GM23338 (cell line): ENCODE measurements around the gene PXMP2. TPM values are rescaled to one million over a fixed set of nuclear protein-coding genes. Genes with fewer than 3 reads are reported as not detected.

Experiments used
- ATAC-seq: fragments of 200-7000 bp; cut with Tn5 transposase; 3 replicates; pipeline ENCODE4 v1.9.1; 2020
- DNase-seq: peaks from one replicate; pipeline ENCODE4 v3.0.0-alpha.2; 2015; ENCODE audit warnings: low spot score
- H2AFZ ChIP-seq: fragments of 200-600 bp; sonication (generic); 2 replicates; pipeline ENCODE4 v1.8.0; 2016; ENCODE audit warnings: antibody characterized with exemption, mild to moderate bottlenecking, moderate library complexity
- H3F3A ChIP-seq: fragments of 200-600 bp; sonication (generic); replicated peaks from 2 replicates; pipeline ENCODE4 v1.8.0; 2017; ENCODE audit warnings: antibody characterized with exemption, mixed run types, low read depth
- H3K27ac ChIP-seq: fragments of 200-600 bp; sonication (generic); 2 replicates; pipeline ENCODE4 v1.6.1; 2016; ENCODE audit warnings: low read depth
- H3K27me3 ChIP-seq: fragments of 200-600 bp; sonication (generic); 2 replicates; pipeline ENCODE4 v1.8.0; 2016; ENCODE audit warnings: mild to moderate bottlenecking, mixed run types, moderate library complexity; ENCODE audit not compliant: insufficient read depth
- H3K36me3 ChIP-seq: fragments of 200-600 bp; sonication (generic); 2 replicates; pipeline ENCODE4 v1.8.0; 2016; ENCODE audit warnings: mild to moderate bottlenecking; ENCODE audit not compliant: insufficient read depth
- H3K4me1 ChIP-seq: fragments of 200-600 bp; sonication (generic); 2 replicates; pipeline ENCODE4 v1.8.0; 2016; ENCODE audit warnings: mild to moderate bottlenecking, moderate library complexity; ENCODE audit not compliant: insufficient read depth
- H3K4me2 ChIP-seq: fragments of 200-600 bp; sonication (generic); 2 replicates; pipeline ENCODE4 v1.7.1; 2017; ENCODE audit warnings: mixed run types
- H3K4me3 ChIP-seq: fragments of 200-600 bp; sonication (generic); 2 replicates; pipeline ENCODE4 v1.6.1; 2016; ENCODE audit warnings: mixed run types
- H3K79me2 ChIP-seq: fragments of 200-600 bp; sonication (generic); replicated peaks from 2 replicates; pipeline ENCODE4 v1.8.0; 2017; ENCODE audit warnings: mild to moderate bottlenecking; ENCODE audit not compliant: insufficient read depth
- H3K9me2 ChIP-seq: fragments of 200-600 bp; sonication (generic); 2 replicates; pipeline ENCODE4 v1.8.0; 2017; ENCODE audit not compliant: insufficient read depth
- H4K20me1 ChIP-seq: fragments of 200-600 bp; sonication (generic); replicated peaks from 2 replicates; pipeline ENCODE4 v1.8.0; 2017; ENCODE audit warnings: mild to moderate bottlenecking; ENCODE audit not compliant: insufficient read depth
- H3K27ac Mint-ChIP-seq: 2 replicates; pipeline ENCODE4 v1.8.0; 2020; ENCODE audit warnings: inconsistent platforms, mild to moderate bottlenecking, moderate library complexity, mixed read lengths
- H3K27me3 Mint-ChIP-seq: 3 replicates; pipeline ENCODE4 v1.8.0; 2022; ENCODE audit warnings: low read depth, mild to moderate bottlenecking, moderate library complexity, mixed read lengths, inconsistent platforms; ENCODE audit not compliant: insufficient read depth, poor library complexity
- H3K36me3 Mint-ChIP-seq: 3 replicates; pipeline ENCODE4 v1.8.0; 2021; ENCODE audit warnings: low read depth, mild to moderate bottlenecking, inconsistent platforms, moderate library complexity, mixed read lengths
- H3K4me1 Mint-ChIP-seq: 3 replicates; pipeline ENCODE4 v1.8.0; 2020; ENCODE audit warnings: mild to moderate bottlenecking, inconsistent platforms, mixed read lengths
- H3K4me3 Mint-ChIP-seq: 3 replicates; pipeline ENCODE4 v1.8.0; 2021; ENCODE audit warnings: moderate library complexity, mild to moderate bottlenecking, inconsistent platforms, mixed read lengths
- H3K9me3 Mint-ChIP-seq: 3 replicates; pipeline ENCODE4 v1.8.0; 2020; ENCODE audit warnings: moderate library complexity, mild to moderate bottlenecking, inconsistent platforms, mixed read lengths
- CREB1 ChIP-seq: fragments of 250-450 bp; sonication (Bioruptor Pico); IDR thresholded peaks from 2 replicates; pipeline ENCODE4 v1.5.0; 2020; ENCODE audit warnings: low read depth, mild to moderate bottlenecking, moderate library complexity
- CTCF ChIP-seq, 2 experiments: fragments of 200-600 bp in 1 of 2; sonication (generic) in 1 of 2; conservative IDR thresholded peaks; 2 replicates each; pipeline versions ENCODE4 v1.5.1 to v1.6.1; 2016 to 2017; ENCODE audit warnings: antibody characterized with exemption in 2 of 2, low read depth in 2 of 2, mild to moderate bottlenecking in 2 of 2, moderate library complexity in 1 of 2
- ETS1 ChIP-seq: IDR thresholded peaks from 2 replicates; pipeline ENCODE4 v1.6.1; 2016; ENCODE audit warnings: antibody characterized with exemption
- EZH2 ChIP-seq: fragments of 200-600 bp; sonication (generic); IDR thresholded peaks from one replicate; pipeline ENCODE4 v1.8.0; 2017; ENCODE audit warnings: antibody characterized with exemption, mild to moderate bottlenecking, low read depth; ENCODE audit not compliant: unreplicated experiment
- JUNB ChIP-seq: IDR thresholded peaks from one replicate; pipeline ENCODE4 v1.6.1; 2016; ENCODE audit warnings: antibody characterized with exemption; ENCODE audit not compliant: unreplicated experiment
- POLR2AphosphoS5 ChIP-seq: IDR thresholded peaks from 2 replicates; pipeline ENCODE4 v1.6.1; 2016; ENCODE audit warnings: antibody characterized with exemption, low read depth
- REST ChIP-seq: IDR thresholded peaks from one replicate; pipeline ENCODE4 v1.6.1; 2018; ENCODE audit warnings: antibody characterized with exemption; ENCODE audit not compliant: unreplicated experiment
- STAT1 ChIP-seq: IDR thresholded peaks from one replicate; pipeline ENCODE4 v1.6.1; 2016; ENCODE audit warnings: antibody characterized with exemption; ENCODE audit not compliant: unreplicated experiment
- ZNF114 ChIP-seq: fragments of 250-450 bp; sonication (Bioruptor Pico); IDR thresholded peaks from 2 replicates; pipeline ENCODE4 v1.5.0; 2020; ENCODE audit warnings: mild to moderate bottlenecking, moderate library complexity
- ZNF331 ChIP-seq: fragments of 250-450 bp; sonication (Bioruptor Pico); IDR thresholded peaks from 2 replicates; pipeline ENCODE4 v1.5.0; 2020; ENCODE audit warnings: low read depth, mild to moderate bottlenecking, moderate library complexity
- ZNF462 ChIP-seq: fragments of 250-450 bp; sonication (Bioruptor Pico); IDR thresholded peaks from 2 replicates; pipeline ENCODE4 v1.5.0; 2020; ENCODE audit warnings: mild to moderate bottlenecking, moderate library complexity
- polyA plus RNA-seq: library from polyadenylated mRNA; unstranded; fragments of >200 nt; fragmentation: Nextera tagmentation; extraction: Ambion mirVana; gene quantifications from 2 replicates; pipeline ENCODE4 v1.2.1, GENCODE V29; 2016
- total RNA-seq: library from RNA; depleted of rRNA; stranded (reverse); fragments of >200 nt; shearing (Covaris generic); gene quantifications from 2 replicates; pipeline ENCODE4 v1.2.3, GENCODE V29; 2014

Gene PXMP2
- total and polyA plus RNA-seq, 2 experiments from 2014 or later, result 17.3 to 19.7 TPM

GRCh38 chr12:132651444-132652100 lies 35.8 kb upstream of the PXMP2 start:
- H3K4me1 Mint-ChIP-seq, result no peaks in the 10 kb centered on the region
- H3K36me3 ChIP-seq, result peaks cover 60% of the 10 kb centered on the region
- no peak overlapping the region for H3K27ac Mint-ChIP-seq
- H3K27me3 Mint-ChIP-seq, result peaks cover 2% of the 10 kb centered on the region
- H3K9me2 ChIP-seq, result no peaks in the 10 kb centered on the region
- no peak overlapping the region for H3K27ac ChIP-seq
- no peak overlapping the region for H2AFZ ChIP-seq
- H3K4me3 ChIP-seq, result no peak overlapping the region
- DNase-seq (no peak), ATAC-seq (no peak)
- no peak overlapping the region for H3K4me3 Mint-ChIP-seq
- no peaks in the 10 kb centered on the region for H3K4me1 ChIP-seq
- H3F3A ChIP-seq, result no peaks in the 10 kb centered on the region
- no peak overlapping the region for H3K4me2 ChIP-seq
- no peaks in the 10 kb centered on the region for H3K27me3 ChIP-seq
- H3K9me3 Mint-ChIP-seq, result no peaks in the 10 kb centered on the region
- no peaks in the 10 kb centered on the region for H3K79me2 ChIP-seq
- H3K36me3 Mint-ChIP-seq, result peaks cover 83% of the 10 kb centered on the region
- peaks cover 17% of the 10 kb centered on the region for H4K20me1 ChIP-seq
- TF ChIP-seq POLR2AphosphoS5 (no peak), EZH2 (no peak), ZNF331 (no peak), ZNF114 (CRISPR knock-in tag) (no peak), JUNB (no peak), ZNF462 (no peak), CREB1 (CRISPR knock-in tag) (no peak), REST (no peak), CTCF (conservative IDR thresholded peaks at IDR 0.05; ENCODE audit: low read depth in 2 of 2) (no peak), ETS1 (no peak), STAT1 (no peak)
